IMR-90 (cell line): Measurements from ENCODE around the gene CLNK. TPM values are rescaled to one million over a fixed set of nuclear protein-coding genes. Genes with fewer than 3 reads are reported as not detected.

Experiments
- ATAC-seq: fragments of 200-7000 bp; cut with Tn5 transposase; 2 replicates; pipeline ENCODE4 v1.9.1; 2020; ENCODE audit warnings: low read depth, mild to moderate bottlenecking, moderate library complexity
- BruUV-seq: library from RNA; stranded (reverse); fragments of 400-500 nt; replicated peaks from 2 replicates; lab custom pipeline; 2021; lab: Mats Ljungman, UMichigan
- CTCF ChIA-PET: fragments of 300-600 bp; formaldehyde crosslinking; extraction: SDS; loops from one replicate; lab custom pipeline; 2021; ENCODE audit warnings: antibody characterized with exemption; lab: Yijun Ruan, JAX
- POLR2A ChIA-PET: fragments of 300-600 bp; sonication (Branson Sonifier 250); formaldehyde crosslinking; loops from one replicate; lab custom pipeline; 2022; ENCODE audit warnings: antibody characterized with exemption; ENCODE audit not compliant: unreplicated experiment; lab: Charles Lee
- DNase-seq: peaks from one replicate; pipeline ENCODE4 v3.0.0; 2013
- H2AFZ ChIP-seq: replicated peaks from 2 replicates; pipeline ENCODE3; 2013; ENCODE audit warnings: low read length, mild to moderate bottlenecking; ENCODE audit not compliant: poor library complexity
- H2AK5ac ChIP-seq: 2 replicates; pipeline ENCODE4 v1.6.1; 2013; ENCODE audit warnings: low read depth, low read length, inconsistent platforms
- H2AK9ac ChIP-seq: replicated peaks from 2 replicates; pipeline ENCODE3; 2013; ENCODE audit warnings: mild to moderate bottlenecking, low read depth, low read length, moderate library complexity; ENCODE audit not compliant: poor library complexity
- H2BK120ac ChIP-seq: 2 replicates; pipeline ENCODE4 v1.6.1; 2013; ENCODE audit warnings: low read depth, low read length, inconsistent platforms
- H2BK15ac ChIP-seq: 3 replicates; pipeline ENCODE4 v1.6.1; 2013; ENCODE audit warnings: low read depth, low read length, inconsistent platforms
- H2BK20ac ChIP-seq: 2 replicates; pipeline ENCODE4 v1.6.1; 2013; ENCODE audit warnings: low read depth, mild to moderate bottlenecking, inconsistent platforms, low read length, moderate library complexity
- H2BK5ac ChIP-seq: 2 replicates; pipeline ENCODE4 v1.6.1; 2013; ENCODE audit warnings: mild to moderate bottlenecking, low read depth, low read length, inconsistent platforms; ENCODE audit not compliant: poor library complexity, severe bottlenecking
- H3K14ac ChIP-seq: replicated peaks from 2 replicates; pipeline ENCODE4 v1.6.1; 2013; ENCODE audit warnings: low read depth, low read length, inconsistent platforms
- H3K18ac ChIP-seq: 2 replicates; pipeline ENCODE4 v1.6.1; 2013; ENCODE audit warnings: low read depth, low read length, control low read depth
- H3K23ac ChIP-seq: 2 replicates; pipeline ENCODE4 v1.6.1; 2013; ENCODE audit warnings: low read depth, low read length, inconsistent platforms
- H3K27ac ChIP-seq: 2 replicates; pipeline ENCODE4 v1.5.1; 2013; ENCODE audit warnings: mild to moderate bottlenecking, control low read depth, low read length; ENCODE audit not compliant: insufficient read depth
- H3K27me3 ChIP-seq: 2 replicates; pipeline ENCODE4 v1.6.1; 2013; ENCODE audit warnings: low read length; ENCODE audit not compliant: control insufficient read depth, insufficient read depth
- H3K36me3 ChIP-seq: 2 replicates; pipeline ENCODE4 v1.6.1; 2013; ENCODE audit warnings: low read length, mixed read lengths; ENCODE audit not compliant: control insufficient read depth, insufficient read depth
- H3K4ac ChIP-seq: 2 replicates; pipeline ENCODE4 v1.6.1; 2013; ENCODE audit warnings: low read depth, low read length, inconsistent platforms
- H3K4me1 ChIP-seq: 2 replicates; pipeline ENCODE4 v1.6.1; 2013; ENCODE audit warnings: low read length, mixed read lengths; ENCODE audit not compliant: control insufficient read depth, insufficient read depth
- H3K4me2 ChIP-seq: 2 replicates; pipeline ENCODE4 v1.6.1; 2013; ENCODE audit warnings: low read depth, mild to moderate bottlenecking, control low read depth, low read length, moderate library complexity
- H3K4me3 ChIP-seq: 2 replicates; pipeline ENCODE4 v1.5.1; 2013; ENCODE audit warnings: low read depth, mild to moderate bottlenecking, control low read depth, low read length, moderate library complexity; ENCODE audit not compliant: insufficient read depth
- H3K56ac ChIP-seq: 2 replicates; pipeline ENCODE4 v1.6.1; 2013; ENCODE audit warnings: low read length, inconsistent platforms; ENCODE audit not compliant: insufficient read depth; ENCODE audit errors: extremely low read depth
- H3K79me1 ChIP-seq, 2 experiments: 2 replicates each; pipeline ENCODE4 v1.6.1; 2013; ENCODE audit warnings: low read length in 2 of 2, inconsistent platforms in 1 of 2, low read depth in 1 of 2
- H3K9ac ChIP-seq: 2 replicates; pipeline ENCODE4 v1.6.1; 2013; ENCODE audit warnings: low read depth, low read length, control low read depth
- H3K9me1 ChIP-seq: 2 replicates; pipeline ENCODE4 v1.6.1; 2013; ENCODE audit warnings: low read length, inconsistent platforms; ENCODE audit not compliant: insufficient read depth
- H3K9me3 ChIP-seq: 2 replicates; pipeline ENCODE4 v1.6.1; 2013; ENCODE audit warnings: low read length; ENCODE audit not compliant: control insufficient read depth, insufficient read depth
- H4K20me1 ChIP-seq: 2 replicates; pipeline ENCODE4 v1.6.1; 2013; ENCODE audit warnings: low read length, inconsistent platforms; ENCODE audit not compliant: insufficient read depth
- H4K5ac ChIP-seq: 2 replicates; pipeline ENCODE4 v1.6.1; 2013; ENCODE audit warnings: mild to moderate bottlenecking, low read depth, low read length, control low read depth
- H4K8ac ChIP-seq, 2 experiments: 2 replicates each; pipeline ENCODE4 v1.6.1; 2013; ENCODE audit warnings: low read depth in 2 of 2, low read length in 2 of 2, control low read depth in 1 of 2, inconsistent platforms in 1 of 2
- H4K91ac ChIP-seq: 2 replicates; pipeline ENCODE4 v1.6.1; 2013; ENCODE audit warnings: low read depth, low read length, inconsistent platforms; ENCODE audit not compliant: insufficient read depth
- BHLHE40 ChIP-seq: fragments of 150-350 bp; IDR thresholded peaks from 2 replicates; pipeline ENCODE4 v1.6.1; 2016; ENCODE audit warnings: mild to moderate bottlenecking, low read depth, low read length
- CEBPB ChIP-seq: IDR thresholded peaks from 2 replicates; pipeline ENCODE4 v1.6.1; 2012; ENCODE audit warnings: low read depth, low read length, improper control_type of control experiment
- CHD1 ChIP-seq: IDR thresholded peaks from 2 replicates; pipeline ENCODE4 v1.6.1; 2012; ENCODE audit warnings: low read depth, low read length, improper control_type of control experiment
- ELK1 ChIP-seq: fragments of 150-350 bp; IDR thresholded peaks from 2 replicates; pipeline ENCODE4 v1.6.1; 2016; ENCODE audit warnings: low read depth, mild to moderate bottlenecking, low read length, moderate library complexity, borderline replicate concordance
- FOS ChIP-seq: fragments of 150-350 bp; IDR thresholded peaks from 2 replicates; pipeline ENCODE4 v1.6.1; 2016; ENCODE audit warnings: low read depth, low read length
- MAFK ChIP-seq: IDR thresholded peaks from 2 replicates; pipeline ENCODE4 v1.6.1; 2012; ENCODE audit warnings: low read depth, low read length, improper control_type of control experiment
- MAZ ChIP-seq: IDR thresholded peaks from 2 replicates; pipeline ENCODE4 v1.6.1; 2012; ENCODE audit warnings: low read depth, mild to moderate bottlenecking, low read length, improper control_type of control experiment, moderate library complexity, borderline replicate concordance
- MXI1 ChIP-seq: IDR thresholded peaks from 2 replicates; pipeline ENCODE4 v1.6.1; 2012; ENCODE audit warnings: low read depth, mild to moderate bottlenecking, low read length, moderate library complexity, borderline replicate concordance
- NFE2L2 ChIP-seq: fragments of 150-350 bp; IDR thresholded peaks from 2 replicates; pipeline ENCODE4 v1.6.1; 2016; ENCODE audit warnings: low read depth, mild to moderate bottlenecking, low read length
- POLR2A ChIP-seq: IDR thresholded peaks from 2 replicates; pipeline ENCODE4 v1.6.1; 2012; ENCODE audit warnings: mild to moderate bottlenecking, low read depth, low read length
- RAD21 ChIP-seq: IDR thresholded peaks from 2 replicates; pipeline ENCODE4 v1.6.1; 2012; ENCODE audit warnings: low read length, improper control_type of control experiment
- RCOR1 ChIP-seq: IDR thresholded peaks from 2 replicates; pipeline ENCODE4 v1.6.1; 2012; ENCODE audit warnings: mild to moderate bottlenecking, low read length, improper control_type of control experiment; ENCODE audit not compliant: insufficient replicate concordance
- RFX5 ChIP-seq: IDR thresholded peaks from 2 replicates; pipeline ENCODE4 v1.8.0; 2012; ENCODE audit warnings: low read depth, mild to moderate bottlenecking, low read length, moderate library complexity
- SMC3 ChIP-seq: fragments of 150-350 bp; IDR thresholded peaks from 2 replicates; pipeline ENCODE4 v1.6.1; 2016; ENCODE audit warnings: low read depth, mild to moderate bottlenecking, antibody characterized with exemption, low read length, moderate library complexity
- USF2 ChIP-seq: fragments of 150-350 bp; IDR thresholded peaks from 2 replicates; pipeline ENCODE4 v1.6.1; 2017; ENCODE audit warnings: mild to moderate bottlenecking, antibody characterized with exemption, low read length, low read depth
- WGBS, 2 experiments: methylation state at CpG; one replicate each; pipeline versions ENCODE4 v1.1.5 to v1.1.7; 2013; ENCODE audit warnings: missing lambda C conversion rate in 2 of 2; ENCODE audit not compliant: insufficient read length in 1 of 2; ENCODE audit errors: extremely low coverage in 2 of 2; 5-methylcytosine and 5-hydroxymethylcytosine counted together
- dilution Hi-C: fragments of 300-500 bp; cut with HindIII; formaldehyde crosslinking; loops from one replicate; pipeline ENCODE4 v1.14.3; 2018; ENCODE audit warnings: low sequenced_read_pairs; ENCODE audit not compliant: unreplicated experiment
- in situ Hi-C: fragments of 300-500 bp; cut with MboI; formaldehyde crosslinking; loops from 3 replicates; pipeline ENCODE4 v1.14.3; 2019; ENCODE audit warnings: low sequenced_read_pairs, inconsistent platforms, mixed read lengths
- intact Hi-C: fragments of 100-400 bp; cut with micrococcal nuclease; formaldehyde crosslinking; loops from 2 replicates; pipeline ENCODE4 v1.10.0; 2022
- polyA plus RNA-seq, 3 experiments: library from polyadenylated mRNA; depleted of rRNA; stranded (reverse); fragments of >200 nt; gene quantifications; 2 replicates each; pipeline ENCODE4 v1.2.3, GENCODE V29; 2012; ENCODE audit warnings: low replicate concordance in 1 of 3
- total RNA-seq: library from RNA; depleted of rRNA; stranded (reverse); fragments of >200 nt; gene quantifications from 2 replicates; pipeline ENCODE4 v1.2.3, GENCODE V29; 2012

The CLNK gene
- total and polyA plus RNA-seq, 2 of the 4 experiments (the other 2 are of a cell fraction): not detected

GRCh38 chr4:10438924-10439323 is 245.6 kb downstream of the CLNK start:
- Histone ChIP-seq H2AK9ac (no peak overlapping the region), H3K4me3 (no peak overlapping the region), H2BK15ac (no peak overlapping the region), H4K20me1 (no peaks in the 10 kb centered on the region), H3K9me3 (peaks cover 8% of the 10 kb centered on the region), H4K8ac (no peak overlapping the region), H3K23ac (no peak overlapping the region), H3K4me1 (no peaks in the 10 kb centered on the region), H4K5ac (no peak overlapping the region), H3K4me2 (no peak overlapping the region), H4K91ac (no peak overlapping the region), H3K14ac (no peak overlapping the region), H3K79me1 (no peaks in the 10 kb centered on the region; a peak in 1 of 4 replicates), H3K9me1 (no peaks in the 10 kb centered on the region; the same call in 1 of the 2 replicates), H2BK20ac (no peak overlapping the region), H3K4ac (no peak overlapping the region), H3K56ac (no peak overlapping the region), H2AK5ac (no peak overlapping the region), H3K27ac (no peak overlapping the region), H3K9ac (no peak overlapping the region), H2AFZ (no peak overlapping the region), H3K36me3 (peaks cover 1% of the 10 kb centered on the region), H2BK5ac (no peak overlapping the region), H3K18ac (no peak overlapping the region), H3K27me3 (no peaks in the 10 kb centered on the region), H2BK120ac (no peak overlapping the region)
- ATAC-seq (no peak), DNase-seq (no peak)
- ChIA-PET CTCF (no interaction called here), POLR2A (no interaction called here)
- BruUV-seq: no TSS peak
- dilution Hi-C loops (no loop called here), in situ Hi-C loops (no loop called here), intact Hi-C loops (no loop called here)
- no peak for TF ChIP-seq USF2
- no peak for TF ChIP-seq RFX5
- no peak for TF ChIP-seq MXI1
- no peak for TF ChIP-seq CEBPB
- TF ChIP-seq RAD21: no peak
- no peak for TF ChIP-seq ELK1
- no peak for TF ChIP-seq RCOR1
- no peak for TF ChIP-seq POLR2A
- no peak for TF ChIP-seq CHD1
- no peak for TF ChIP-seq MAFK
- TF ChIP-seq NFE2L2: no peak
- TF ChIP-seq SMC3: no peak
- no peak for TF ChIP-seq BHLHE40
- TF ChIP-seq FOS: no peak
- no peak for TF ChIP-seq MAZ
- WGBS, 2 experiments: no CpG with 5 or more reads among the region's 1 CpG
